ENCODE measurements around the gene COTL1. TPM values are rescaled to one million over a fixed set of nuclear protein-coding genes. Genes with fewer than 3 reads are reported as not detected.

COTL1 gene
- total RNA-seq, 1 experiment from 2014 or later = 408 TPM

- Histone ChIP-seq H3K79me2 (ENCODE audit: low read length) (no peaks in the 10 kb centered on the region), H3F3A (ENCODE audit: low read length, unreplicated experiment) (no peaks in the 10 kb centered on the region), H3K4me3 (ENCODE audit: low read length) (no peak overlapping the region), H3K9ac (ENCODE audit: low read length) (no peak overlapping the region), H3K4me1 (ENCODE audit: insufficient read depth, low read length) (no peaks in the 10 kb centered on the region), H4K20me1 (ENCODE audit: low read length) (no peaks in the 10 kb centered on the region), H3K4me2 (ENCODE audit: low read length) (no peak overlapping the region), H3K36me3 (ENCODE audit: low read depth, low read length) (no peaks in the 10 kb centered on the region), H3K27ac (ENCODE audit: low read length) (no peak overlapping the region), H3K27me3 (ENCODE audit: low read length) (no peaks in the 10 kb centered on the region), H2AFZ (ENCODE audit: low read length) (no peak overlapping the region), H3K9me2 (replicated peaks; ENCODE audit: low read length) (no peaks in the 10 kb centered on the region), H3K9me3 (ENCODE audit: low read length) (no peaks in the 10 kb centered on the region)
- TF ChIP-seq EZH2phosphoT487 (IDR thresholded peaks at IDR 0.05; ENCODE audit: borderline replicate concordance, low read length) = no peak
- TF ChIP-seq CTCF (conservative IDR thresholded peaks at IDR 0.05; ENCODE audit: low read depth, low read length) = no peak
- no peak for TF ChIP-seq EZH2 (IDR thresholded peaks at IDR 0.05; ENCODE audit: low read length, unreplicated experiment)
- no TSS peak for BruUV-seq (replicated peaks)
- ChIA-PET POLR2A (ENCODE audit: unreplicated experiment) (no interaction called here), CTCF (no interaction called here)
- ATAC-seq (no peak), DNase-seq (no peak)
- intact Hi-C loops (cut with micrococcal nuclease) = no loop called here
Observed at GRCh38 chr16:84530590-84530989, 87.3 kb downstream of the COTL1 start.

- Histone ChIP-seq H4K20me1 (ENCODE audit: low read length) (no peaks in the 10 kb centered on the region), H3K4me3 (ENCODE audit: low read length) (no peak overlapping the region), H3K9me3 (ENCODE audit: low read length) (no peaks in the 10 kb centered on the region), H2AFZ (ENCODE audit: low read length) (no peak overlapping the region), H3K27me3 (ENCODE audit: low read length) (no peaks in the 10 kb centered on the region), H3K4me2 (ENCODE audit: low read length) (no peak overlapping the region), H3K79me2 (ENCODE audit: low read length) (no peaks in the 10 kb centered on the region), H3K27ac (ENCODE audit: low read length) (no peak overlapping the region), H3K9me2 (replicated peaks; ENCODE audit: low read length) (no peaks in the 10 kb centered on the region), H3K9ac (ENCODE audit: low read length) (no peak overlapping the region), H3K36me3 (ENCODE audit: low read depth, low read length) (no peaks in the 10 kb centered on the region), H3F3A (ENCODE audit: low read length, unreplicated experiment) (no peaks in the 10 kb centered on the region), H3K4me1 (ENCODE audit: insufficient read depth, low read length) (no peaks in the 10 kb centered on the region)
- no TSS peak for BruUV-seq (replicated peaks)
- ChIA-PET CTCF (no interaction called here), POLR2A (ENCODE audit: unreplicated experiment) (no interaction called here)
- ATAC-seq (no peak), DNase-seq (no peak)
- TF ChIP-seq EZH2 (IDR thresholded peaks at IDR 0.05; ENCODE audit: low read length, unreplicated experiment) (no peak), EZH2phosphoT487 (IDR thresholded peaks at IDR 0.05; ENCODE audit: borderline replicate concordance, low read length) (no peak), CTCF (conservative IDR thresholded peaks at IDR 0.05; ENCODE audit: low read depth, low read length) (no peak)
- intact Hi-C loops (cut with micrococcal nuclease) = no loop called here
Observed at GRCh38 chr16:84529607-84530006, 88.3 kb downstream of the COTL1 start.

- no peak for ATAC-seq
- no peak for TF ChIP-seq EZH2 (IDR thresholded peaks at IDR 0.05; ENCODE audit: low read length, unreplicated experiment)
- TF ChIP-seq EZH2phosphoT487 (IDR thresholded peaks at IDR 0.05; ENCODE audit: borderline replicate concordance, low read length) = no peak
- no peak for TF ChIP-seq CTCF (conservative IDR thresholded peaks at IDR 0.05; ENCODE audit: low read depth, low read length)
- no peak overlapping the region for H3K4me3 ChIP-seq (ENCODE audit: low read length)
- no peaks in the 10 kb centered on the region for H3K79me2 ChIP-seq (ENCODE audit: low read length)
- no peaks in the 10 kb centered on the region for H3K4me1 ChIP-seq (ENCODE audit: insufficient read depth, low read length)
- H3K36me3 ChIP-seq (ENCODE audit: low read depth, low read length) = no peaks in the 10 kb centered on the region
- H3K4me2 ChIP-seq (ENCODE audit: low read length) = no peak overlapping the region
- intact Hi-C loops (cut with micrococcal nuclease) = no loop called here
- ChIA-PET CTCF (no interaction called here), POLR2A (ENCODE audit: unreplicated experiment) (no interaction called here)
- no peaks in the 10 kb centered on the region for H3K9me3 ChIP-seq (ENCODE audit: low read length)
- H3K9me2 ChIP-seq (replicated peaks; ENCODE audit: low read length) = no peaks in the 10 kb centered on the region
- H3K27ac ChIP-seq (ENCODE audit: low read length) = no peak overlapping the region
- H2AFZ ChIP-seq (ENCODE audit: low read length) = no peak overlapping the region
- no TSS peak for BruUV-seq (replicated peaks)
- H3K9ac ChIP-seq (ENCODE audit: low read length) = no peak overlapping the region
- H3K27me3 ChIP-seq (ENCODE audit: low read length) = no peaks in the 10 kb centered on the region
- no peak for DNase-seq
- no peaks in the 10 kb centered on the region for H4K20me1 ChIP-seq (ENCODE audit: low read length)
- no peaks in the 10 kb centered on the region for H3F3A ChIP-seq (ENCODE audit: low read length, unreplicated experiment)
Observed at GRCh38 chr16:84528322-84528721, 89.6 kb downstream of the COTL1 start.
